NB4 (cell line): ENCODE data around the gene BCL11A.
"Not testable (repeated sequence)": the region's sequence is repeated elsewhere in the genome, so short reads cannot be mapped to it uniquely, and the experiment has no call there.

Experiments used
- DNase-seq: peaks from one replicate; pipeline ENCODE4 v3.0.0; 2010; ENCODE audit warnings: low read depth
- H3K4me3 ChIP-seq: one replicate; pipeline ENCODE4 v1.5.1; 2011; ENCODE audit warnings: mild to moderate bottlenecking, low read depth, low read length, moderate library complexity
- MYC ChIP-seq: IDR thresholded peaks from 2 replicates; pipeline ENCODE4 v1.6.1; 2011; ENCODE audit warnings: low read depth, low read length
- POLR2A ChIP-seq: IDR thresholded peaks from 2 replicates; pipeline ENCODE4 v1.6.1; 2011; ENCODE audit warnings: mild to moderate bottlenecking; ENCODE audit not compliant: insufficient read length; ENCODE audit errors: extremely low read depth
- TF ChIP-seq, protein P1 (sequence below): IDR thresholded peaks from 2 replicates; pipeline ENCODE4 v1.6.1; 2011; ENCODE audit warnings: low read depth, low read length
- TF ChIP-seq, protein P2 (sequence below): IDR thresholded peaks from one replicate; pipeline ENCODE4 v1.5.1; 2012; ENCODE audit warnings: low read depth, low read length

BCL11A gene

DNA sequence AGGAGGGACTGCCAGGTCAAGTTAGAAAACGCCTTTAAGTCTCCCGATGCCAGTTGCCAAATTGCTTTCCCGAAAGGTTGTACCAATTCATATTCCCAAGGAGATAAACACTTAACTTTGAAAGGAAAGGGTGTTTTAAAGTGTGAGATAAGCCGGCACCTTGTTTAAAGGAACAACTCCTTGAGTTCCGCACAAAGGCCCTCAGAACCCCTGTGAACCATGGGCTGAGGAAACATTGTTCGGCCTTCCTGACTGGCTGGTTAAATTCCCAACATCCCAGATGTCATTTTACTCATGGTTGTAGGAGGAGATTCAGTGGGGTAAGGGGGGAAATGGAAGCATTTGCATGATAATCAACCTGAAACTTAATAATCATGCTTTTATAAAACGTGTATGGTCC is 126.6 kb downstream of the BCL11A start:
- no peak for DNase-seq
- TF ChIP-seq, protein P1, sequence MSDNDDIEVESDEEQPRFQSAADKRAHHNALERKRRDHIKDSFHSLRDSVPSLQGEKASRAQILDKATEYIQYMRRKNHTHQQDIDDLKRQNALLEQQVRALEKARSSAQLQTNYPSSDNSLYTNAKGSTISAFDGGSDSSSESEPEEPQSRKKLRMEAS, result no peak
- TF ChIP-seq, protein P2, sequence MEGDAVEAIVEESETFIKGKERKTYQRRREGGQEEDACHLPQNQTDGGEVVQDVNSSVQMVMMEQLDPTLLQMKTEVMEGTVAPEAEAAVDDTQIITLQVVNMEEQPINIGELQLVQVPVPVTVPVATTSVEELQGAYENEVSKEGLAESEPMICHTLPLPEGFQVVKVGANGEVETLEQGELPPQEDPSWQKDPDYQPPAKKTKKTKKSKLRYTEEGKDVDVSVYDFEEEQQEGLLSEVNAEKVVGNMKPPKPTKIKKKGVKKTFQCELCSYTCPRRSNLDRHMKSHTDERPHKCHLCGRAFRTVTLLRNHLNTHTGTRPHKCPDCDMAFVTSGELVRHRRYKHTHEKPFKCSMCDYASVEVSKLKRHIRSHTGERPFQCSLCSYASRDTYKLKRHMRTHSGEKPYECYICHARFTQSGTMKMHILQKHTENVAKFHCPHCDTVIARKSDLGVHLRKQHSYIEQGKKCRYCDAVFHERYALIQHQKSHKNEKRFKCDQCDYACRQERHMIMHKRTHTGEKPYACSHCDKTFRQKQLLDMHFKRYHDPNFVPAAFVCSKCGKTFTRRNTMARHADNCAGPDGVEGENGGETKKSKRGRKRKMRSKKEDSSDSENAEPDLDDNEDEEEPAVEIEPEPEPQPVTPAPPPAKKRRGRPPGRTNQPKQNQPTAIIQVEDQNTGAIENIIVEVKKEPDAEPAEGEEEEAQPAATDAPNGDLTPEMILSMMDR, result no peak
- TF ChIP-seq MYC (no peak), POLR2A (no peak)
- no peak overlapping the region for H3K4me3 ChIP-seq

- no peak for DNase-seq
- TF ChIP-seq POLR2A (no peak), MYC (no peak)
- TF ChIP-seq, protein P2, result no peak
- H3K4me3 ChIP-seq, result no peak overlapping the region
Measured at GRCh38 chr2:60426341-60426740, 127.1 kb downstream of the BCL11A start.

DNA sequence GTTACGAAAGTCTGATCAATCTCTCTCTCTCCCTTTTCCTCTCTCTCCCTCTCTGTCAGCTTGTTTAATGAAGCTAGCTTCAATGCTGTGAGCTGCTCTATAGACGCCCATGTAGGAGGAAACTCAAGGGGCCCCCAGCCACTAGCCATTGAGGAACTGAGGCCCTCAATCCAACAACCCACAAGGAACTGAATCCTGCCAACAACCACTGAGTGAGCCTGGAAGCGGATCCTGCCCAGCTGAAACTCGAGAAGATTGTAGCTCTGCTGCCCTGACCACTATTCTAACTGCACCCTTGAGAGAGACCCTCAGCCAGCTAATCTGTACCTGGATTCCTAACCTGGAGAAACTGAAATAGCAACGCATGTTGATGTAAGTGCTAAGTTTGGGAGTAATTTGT is 129.2 kb downstream of the BCL11A start:
- H3K4me3 ChIP-seq, result no peak overlapping the region
- no peak for DNase-seq
- TF ChIP-seq MYC (no peak), POLR2A (no peak)
- TF ChIP-seq, protein P2, result no peak

- no peak for DNase-seq
- H3K4me3 ChIP-seq, result no peak overlapping the region
- TF ChIP-seq, protein P1, result no peak
- no peak for TF ChIP-seq MYC
- no peak for TF ChIP-seq POLR2A
- TF ChIP-seq, protein P2, result no peak
Measured at GRCh38 chr2:60423505-60423904, 129.9 kb downstream of the BCL11A start.

GRCh38 chr2:60422826-60423483 is 130.5 kb downstream of the BCL11A start:
- DNase-seq, result no peak
- H3K4me3 ChIP-seq, result no peak overlapping the region
- TF ChIP-seq MYC (no peak), POLR2A (no peak)
- TF ChIP-seq, protein P1, result no peak

GRCh38 chr2:60417210-60417609 is 136.2 kb downstream of the BCL11A start:
- not testable (repeated sequence) for H3K4me3 ChIP-seq, DNase-seq

GRCh38 chr2:60416221-60417008 is 137.0 kb downstream of the BCL11A start:
- H3K4me3 ChIP-seq, result no peak overlapping the region
- DNase-seq, result peak; percentile 25
- TF ChIP-seq, protein P2, result no peak
- TF ChIP-seq, protein P1, result no peak
- TF ChIP-seq POLR2A (no peak), MYC (no peak)
